Aorta (tissue), 5 donors: ENCODE measurements around the gene HYI. TPM values are rescaled to one million over a fixed set of nuclear protein-coding genes. Genes with fewer than 3 reads are reported as not detected.

ENCODE experiments used
- ATAC-seq: fragments of 200-7000 bp; cut with Tn5 transposase; one replicate; pipeline ENCODE4 v1.9.1; 2022; ENCODE audit warnings: moderate library complexity; ENCODE audit not compliant: low FRiP score
- DNase-seq, 2 donors: peaks; one replicate each; pipeline ENCODE4 v3.0.0-alpha.2; 2020
- H3K27ac ChIP-seq, 2 donors: one replicate each; pipeline ENCODE4 v1.5.1; 2013; ENCODE audit warnings: low read length in 2 of 2, mild to moderate bottlenecking in 2 of 2, moderate library complexity in 2 of 2, control low read depth in 1 of 2, inconsistent platforms in 1 of 2, low read depth in 1 of 2
- H3K27me3 ChIP-seq, 2 donors: one replicate each; pipeline ENCODE4 v1.6.1; 2013; ENCODE audit warnings: control low read depth in 1 of 2, low read length in 1 of 2, mild to moderate bottlenecking in 1 of 2, moderate library complexity in 1 of 2; ENCODE audit not compliant: insufficient read depth in 2 of 2, control insufficient read depth in 1 of 2
- H3K36me3 ChIP-seq, 2 donors: one replicate each; pipeline ENCODE4 v1.6.1; 2013; ENCODE audit warnings: control low read depth in 1 of 2, low read length in 1 of 2, mild to moderate bottlenecking in 1 of 2; ENCODE audit not compliant: insufficient read depth in 2 of 2, control insufficient read depth in 1 of 2
- H3K4me1 ChIP-seq, 2 donors: one replicate each; pipeline ENCODE4 v1.6.1; 2013; ENCODE audit warnings: low read length in 2 of 2, control low read depth in 1 of 2, mild to moderate bottlenecking in 1 of 2, moderate library complexity in 1 of 2; ENCODE audit not compliant: insufficient read depth in 2 of 2, control insufficient read depth in 1 of 2
- H3K4me3 ChIP-seq, 2 donors: one replicate each; pipeline ENCODE4 v1.5.1; 2013; ENCODE audit warnings: low read length in 2 of 2, control low read depth in 1 of 2, mild to moderate bottlenecking in 1 of 2
- H3K9me3 ChIP-seq: one replicate; pipeline ENCODE4 v1.6.1; 2013; ENCODE audit warnings: mild to moderate bottlenecking, low read length; ENCODE audit not compliant: control insufficient read depth
- whole genome bisulfite sequencing, 2 donors: extraction: QIAGEN DNeasy Blood & Tissue Kit; methylation state at CpG; one replicate each; pipeline ENCODE4 v1.1.7; 2013; 5-methylcytosine and 5-hydroxymethylcytosine counted together
- intact Hi-C, 2 donors: fragments of 100-400 bp; cut with DNase I; formaldehyde crosslinking; loops; one replicate each; pipeline versions ENCODE4 v1.14.2 to v1.15.0; 2022
- polyA plus RNA-seq, 2 donors: library from polyadenylated mRNA; stranded (reverse); fragments of 200-250 nt; gene quantifications; one replicate each; pipeline ENCODE4 v1.2.3, GENCODE V29; 2013
- total RNA-seq, 2 donors: library from RNA; stranded (reverse); fragmentation: NEBNext Ultra II Directional; extraction: Animal tissue kit (Norgen Biotek cat#: 25700); gene quantifications; one replicate each; pipeline ENCODE4 v1.2.1, GENCODE V29; 2021
- donor health status: healthy with polysubstance abuse.
- donor health status: Bipolar disorder and iron deficiency.
- donor health status: DM: no; HTN: no; CAD: no.
- donor health status: DM: no; HTN: no; CAD: no.
- donor health status: DM: yes; HTN: yes; CAD: no.

Gene HYI
- total and polyA plus RNA-seq, 4 donors, result 38.0 to 190 (median 63.6) TPM

GRCh38 chr1:43455213-43455889 lies 1.6 kb upstream of the HYI start:
- Histone ChIP-seq H3K9me3 (no peaks in the 10 kb centered on the region), H3K27ac (no peak overlapping the region), H3K36me3 (no peaks in the 10 kb centered on the region), H3K4me1 (no peaks in the 10 kb centered on the region), H3K4me3 (no peak overlapping the region), H3K27me3 (no peaks in the 10 kb centered on the region)
- ATAC-seq (no peak), DNase-seq (no peak)
- intact Hi-C loops, result no loop called here
- 82 to 86% methylated on average over 7 of the region's 7 CpGs for WGBS, 2 donors

- no peaks in the 10 kb centered on the region for H3K4me1 ChIP-seq
- intact Hi-C loops, result no loop called here
- 7 to 9% methylated on average over 19 of the region's 19 CpGs for WGBS, 2 donors
- DNase-seq (peak; percentile 83 to 86), ATAC-seq (peak; percentile 91)
- H3K36me3 ChIP-seq, result peaks cover 0 to 2% of the 10 kb centered on the region in 2 donors
- peak overlapping the region; percentile 61 to 70 for H3K4me3 ChIP-seq
- H3K27me3 ChIP-seq, result no peaks in the 10 kb centered on the region
- H3K9me3 ChIP-seq, result no peaks in the 10 kb centered on the region
- H3K27ac ChIP-seq, result peak overlapping the region in 1 of 2 donors; percentile 65
These were observed 710 bp upstream of the HYI start for GRCh38 chr1:43454270-43455011.

DNA sequence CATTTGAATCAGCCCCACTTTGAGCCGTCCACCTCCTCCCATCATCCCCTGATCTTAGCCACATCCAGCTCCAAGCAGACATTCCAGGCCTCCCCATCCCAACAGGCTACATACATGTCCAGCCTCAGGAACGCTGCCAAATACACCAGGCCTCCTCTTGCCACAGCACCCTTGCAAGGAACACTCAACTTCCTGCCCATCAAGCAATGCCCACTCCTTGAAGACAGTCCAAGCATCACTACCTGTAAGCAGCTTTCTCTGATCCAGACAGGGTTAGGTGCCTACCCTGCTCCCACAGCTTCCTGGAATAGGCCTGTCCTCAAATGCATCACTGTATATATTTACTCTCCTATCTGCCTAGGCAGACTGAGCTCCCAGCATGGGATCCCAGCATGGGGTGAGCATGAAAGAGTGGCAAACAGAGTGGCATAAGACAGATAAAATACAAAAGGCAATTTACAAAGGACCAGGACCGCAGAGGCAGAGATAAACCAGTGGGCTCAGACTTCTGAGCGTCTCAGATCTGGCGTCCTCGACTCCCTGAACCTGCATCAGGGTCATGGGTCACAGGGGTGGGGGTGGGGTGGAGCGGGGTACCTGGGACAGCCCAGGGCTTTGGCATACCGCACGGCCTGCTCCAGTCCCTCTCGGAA lies 816 bp downstream of the HYI start:
- DNase-seq (peak in 1 of 2 donors; percentile 75), ATAC-seq (no peak)
- peak overlapping the region; percentile 44 to 69 for H3K27ac ChIP-seq
- H3K27me3 ChIP-seq, result no peaks in the 10 kb centered on the region
- peaks cover 0 to 4% of the 10 kb centered on the region in 2 donors for H3K36me3 ChIP-seq
- WGBS, 2 donors, result 4% methylated on average over 9 to 10 of the region's 10 CpGs
- no peaks in the 10 kb centered on the region for H3K4me1 ChIP-seq
- H3K9me3 ChIP-seq, result no peaks in the 10 kb centered on the region
- intact Hi-C loops, result no loop called here
- H3K4me3 ChIP-seq, result peak overlapping the region; percentile 61 to 70

DNA sequence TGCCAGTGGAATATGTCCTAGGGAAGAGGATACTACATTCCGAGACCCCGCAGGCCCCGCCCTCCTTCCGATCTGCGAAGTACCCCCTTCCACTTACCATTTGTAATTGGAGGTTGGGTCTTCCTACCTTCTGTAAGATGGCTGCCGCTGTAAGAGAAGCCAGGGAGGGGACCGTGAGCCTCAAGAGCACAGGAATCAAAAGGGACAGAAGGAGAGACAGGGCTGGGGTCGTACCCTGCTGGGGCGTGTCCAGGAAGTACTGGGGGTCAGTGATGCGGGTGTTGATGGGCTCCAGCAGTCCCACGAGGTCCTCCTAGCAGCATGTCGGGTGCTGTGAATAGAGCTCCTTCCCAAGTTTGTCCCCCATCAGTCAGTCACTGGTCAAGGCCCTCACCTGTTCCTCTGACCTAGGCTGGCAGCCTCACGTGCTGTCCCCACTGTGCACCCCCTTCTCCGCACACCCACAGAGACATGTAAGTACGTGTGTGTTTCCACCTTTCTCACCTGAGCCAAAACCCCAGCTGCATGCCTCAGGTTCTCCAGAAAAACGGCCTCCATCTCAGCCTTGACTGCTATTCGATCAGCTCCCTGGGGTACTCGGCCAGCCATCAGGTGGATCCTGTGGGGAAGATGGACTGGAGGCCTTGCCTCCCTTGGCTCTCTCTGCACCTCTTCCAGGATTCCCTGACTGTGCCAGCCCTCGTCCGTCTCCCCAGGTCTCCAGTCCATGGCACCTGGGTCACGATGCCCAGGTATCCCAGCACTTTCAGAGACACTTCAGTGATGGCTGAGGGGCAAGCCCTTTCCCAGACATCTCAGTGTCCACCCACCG lies 1.8 kb downstream of the HYI start:
- WGBS, 2 donors, result 86% methylated on average over 22 of the region's 22 CpGs
- H3K27me3 ChIP-seq, result no peaks in the 10 kb centered on the region
- H3K9me3 ChIP-seq, result no peaks in the 10 kb centered on the region
- H3K27ac ChIP-seq, result no peak overlapping the region
- ATAC-seq (no peak), DNase-seq (no peak)
- H3K4me1 ChIP-seq, result no peaks in the 10 kb centered on the region
- intact Hi-C loops, result no loop called here
- no peak overlapping the region for H3K4me3 ChIP-seq
- H3K36me3 ChIP-seq, result peaks cover 0 to 13% of the 10 kb centered on the region in 2 donors

DNA sequence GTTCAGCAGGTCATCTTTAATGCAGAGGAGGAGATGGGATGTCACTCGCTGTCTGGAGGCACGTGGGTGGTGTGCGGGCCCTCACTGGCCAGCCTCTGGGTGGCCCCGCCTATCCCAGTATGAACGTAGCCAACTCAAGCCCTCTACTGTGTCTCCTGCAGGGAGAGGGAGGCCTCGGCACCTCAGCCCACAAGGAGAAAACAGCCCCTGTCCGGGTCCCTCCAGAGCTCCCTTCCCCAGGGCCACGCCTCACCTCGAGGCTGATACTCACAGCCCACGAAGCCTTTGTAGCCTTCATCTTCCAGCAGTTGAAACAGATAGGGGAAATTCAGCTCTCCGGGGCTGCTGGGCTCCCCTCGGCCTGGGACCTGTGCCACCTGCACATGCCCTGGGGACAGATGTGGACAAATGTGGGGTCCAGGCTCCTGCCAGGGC lies 2.6 kb downstream of the HYI start:
- DNase-seq, result no peak
- H3K4me1 ChIP-seq, result no peaks in the 10 kb centered on the region
- intact Hi-C loops, result no loop called here
- H3K27me3 ChIP-seq, result no peaks in the 10 kb centered on the region
- H3K4me3 ChIP-seq, result no peak overlapping the region
- WGBS, 2 donors, result 70 to 71% methylated on average over 12 of the region's 12 CpGs
- no peak for ATAC-seq
- peaks cover 0 to 18% of the 10 kb centered on the region in 2 donors for H3K36me3 ChIP-seq
- H3K9me3 ChIP-seq, result no peaks in the 10 kb centered on the region
- H3K27ac ChIP-seq, result no peak overlapping the region

DNA sequence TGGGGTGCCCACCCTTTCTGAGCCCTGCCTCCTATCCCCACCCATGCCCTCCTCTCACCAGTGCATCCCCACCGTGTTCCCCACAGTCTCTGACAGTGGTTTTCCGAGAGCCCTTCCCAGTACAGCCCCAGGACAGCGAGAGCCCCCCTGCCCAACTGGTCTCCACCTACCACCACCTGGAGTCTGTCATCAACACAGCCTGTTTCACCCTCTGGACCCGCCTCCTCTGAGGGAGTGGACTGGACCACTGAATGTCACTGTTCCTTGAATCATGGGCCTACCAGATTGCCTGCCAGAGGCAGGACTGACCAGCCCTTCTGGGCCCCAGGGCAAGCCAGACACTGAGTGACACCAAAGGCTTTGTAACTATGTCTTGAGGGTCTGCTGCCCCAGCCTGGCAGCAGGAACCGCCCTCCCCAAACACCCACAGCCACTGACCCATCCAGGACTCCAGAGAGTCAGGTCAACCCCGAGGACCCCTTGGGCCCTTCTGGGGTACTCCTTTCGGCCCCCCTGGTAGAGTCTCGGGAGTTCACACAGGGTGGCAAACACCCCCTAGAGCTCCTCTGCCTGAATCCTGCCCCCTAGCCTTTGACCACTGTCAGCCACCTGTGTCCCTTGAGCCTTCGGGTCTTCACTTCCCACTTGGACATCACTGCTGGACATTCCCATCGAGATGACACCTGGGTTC lies 3.3 kb downstream of the HYI start:
- H3K4me1 ChIP-seq, result no peaks in the 10 kb centered on the region
- WGBS, 2 donors, result 79 to 80% methylated on average over 10 of the region's 10 CpGs
- no peak overlapping the region for H3K4me3 ChIP-seq
- DNase-seq (no peak), ATAC-seq (no peak)
- no peaks in the 10 kb centered on the region for H3K27me3 ChIP-seq
- peaks cover 0 to 19% of the 10 kb centered on the region in 2 donors for H3K36me3 ChIP-seq
- no peak overlapping the region for H3K27ac ChIP-seq
- H3K9me3 ChIP-seq, result no peaks in the 10 kb centered on the region
- intact Hi-C loops, result no loop called here

GRCh38 chr1:43449708-43450069 lies 4.0 kb downstream of the HYI start:
- 71 to 74% methylated on average over 5 of the region's 5 CpGs for WGBS, 2 donors
- Histone ChIP-seq H3K36me3 (peaks cover 0 to 19% of the 10 kb centered on the region in 2 donors), H3K4me1 (no peaks in the 10 kb centered on the region), H3K9me3 (no peaks in the 10 kb centered on the region), H3K27me3 (no peaks in the 10 kb centered on the region), H3K27ac (no peak overlapping the region), H3K4me3 (no peak overlapping the region)
- ATAC-seq, result no peak
- intact Hi-C loops, result no loop called here
- no peak for DNase-seq
